Measurements from ENCODE around the gene SLC35A3. TPM values are rescaled to one million over a fixed set of nuclear protein-coding genes. Genes with fewer than 3 reads are reported as not detected.
A peak's percentile ranks its signal among the peaks of the same experiment; 100 is the strongest.

Gene SLC35A3
- total and polyA plus RNA-seq, 9 of the 15 experiments (the other 6 are each of a cell fraction or from before 2014, with no cell fraction given): 3.5 to 21.7 (median 13.2) TPM

- Histone ChIP-seq H3K79me2 (ENCODE audit: control insufficient read depth, insufficient read depth, low read length) (peaks cover 90% of the 10 kb centered on the region), H3K4me3 (peak overlapping the region; percentile 80), H2AFZ (ENCODE audit: low read depth, low read length) (peak overlapping the region; percentile 89), H3K9ac (ENCODE audit: insufficient read depth in 1 of 2, low read depth in 2 of 2, low read length in 2 of 2) (peak overlapping the region; percentile 94 to 99), H3K27me3 (ENCODE audit: control insufficient read depth in 2 of 2, insufficient read depth in 2 of 2, low read length in 2 of 2) (no peaks in the 10 kb centered on the region), H3K9me3 (replicated peaks; ENCODE audit: control insufficient read depth, insufficient read depth, low read depth, low read length) (0 out of 2 replicates have a peak, but pooled peaks cover 4% of the 10 kb centered on the region), H3K4me1 (replicated peaks in 1 of 2; ENCODE audit: control insufficient read depth in 2 of 2, insufficient read depth in 2 of 2, low read length in 2 of 2) (peaks cover 4 to 11% of the 10 kb centered on the region in 2 experiments; a peak in 4 of 5 replicates), H3K4me2 (ENCODE audit: insufficient read depth, low read length) (peak overlapping the region; percentile 95), H4K20me1 (replicated peaks; ENCODE audit: control insufficient read depth, insufficient read depth, low read length) (0 out of 2 replicates have a peak, but pooled peaks cover 4% of the 10 kb centered on the region), H3K36me3 (ENCODE audit: control insufficient read depth, insufficient read depth, low read length) (peaks cover 18% of the 10 kb centered on the region), H3K27ac (ENCODE audit: extremely low read depth, low read depth, low read length) (peak overlapping the region; percentile 98), H3K9me1 (ENCODE audit: control insufficient read depth, insufficient read depth, low read length) (no peaks in the 10 kb centered on the region)
- DNase-seq (ENCODE audit: extremely low read depth in 1 of 4, low spot score in 3 of 4): peak in 2 of 4 experiments; percentile 59 to 72
- peak; percentile 52 for FAIRE-seq
- POLR2A ChIA-PET: interaction anchor here (0.9 to 1.4 kb wide), 6 partner anchors 9 to 41 kb away, joined by 3 to 6 read pairs (median 3); no protein-coding TSS in a partner anchor
- peak; percentile 50 for ATAC-seq
- 3% methylated on average over 17 of the region's 37 CpGs for WGBS (ENCODE audit: insufficient coverage, low coverage, missing lambda C conversion rate)
- BruUV-seq (replicated peaks): no TSS peak
- intact Hi-C loops (cut with micrococcal nuclease) (loop anchor here (1.0 to 5.0 kb wide), 3 partner anchors 96 to 421 kb away; no protein-coding TSS in a partner anchor), in situ Hi-C loops (cut with MboI) (loop anchor here (5.0 kb wide), 1 partner anchor 226 kb away; no protein-coding TSS in a partner anchor)
- CTCF ChIA-PET (ENCODE audit: low intra/inter-chr PET ratio): no interaction called here
- peak; percentile 94 for TF ChIP-seq RBBP5 (IDR thresholded peaks at IDR 0.05; ENCODE audit: borderline replicate concordance, insufficient read depth, low read length, poor library complexity, severe bottlenecking)
- peak; percentile 30; the same call in 1 of the 2 replicates for TF ChIP-seq GATAD2B (IDR thresholded peaks at IDR 0.05; ENCODE audit: borderline replicate concordance)
- TF ChIP-seq MYC (IDR thresholded peaks at IDR 0.05; ENCODE audit: low read depth, low read length): peak; percentile 56; the same call in 1 of the 2 replicates
- no peak for TF ChIP-seq MYC (CRISPR knock-in tag; IDR thresholded peaks at IDR 0.05; ENCODE audit: borderline replicate concordance, low read depth)
- 0 out of 2 replicates have a peak, but pooled peaks have one; percentile 38 for TF ChIP-seq RB1 (IDR thresholded peaks at IDR 0.05; ENCODE audit: low read depth)
- no peak for TF ChIP-seq ZNF445 (CRISPR knock-in tag; IDR thresholded peaks at IDR 0.05; ENCODE audit: low read depth)
- no peak for TF ChIP-seq TAF1 (IDR thresholded peaks at IDR 0.05; ENCODE audit: control insufficient read depth, extremely low read depth, insufficient read depth, low read length, severe bottlenecking)
- TF ChIP-seq HLTF (IDR thresholded peaks at IDR 0.05): no peak
- peak; percentile 48 for TF ChIP-seq CXXC5 (CRISPR knock-in tag; IDR thresholded peaks at IDR 0.05)
- 0 out of 2 replicates have a peak, but pooled peaks have one; percentile 6 for TF ChIP-seq RBM14 (IDR thresholded peaks at IDR 0.05; ENCODE audit: borderline replicate concordance, insufficient read depth, low read depth, low read length)
- TF ChIP-seq COPS2 (conservative IDR thresholded peaks at IDR 0.05): no peak
- no peak for TF ChIP-seq THRAP3 (IDR thresholded peaks at IDR 0.05; ENCODE audit: borderline replicate concordance)
- peak; percentile 6 for TF ChIP-seq SAP30 (IDR thresholded peaks at IDR 0.05; ENCODE audit: borderline replicate concordance, insufficient read depth, low read depth, low read length, poor library complexity, severe bottlenecking)
- peak; percentile 55; the same call in 1 of the 2 replicates for TF ChIP-seq CAMTA2 (CRISPR knock-in tag; conservative IDR thresholded peaks at IDR 0.05)
- no peak for TF ChIP-seq EP300 (IDR thresholded peaks at IDR 0.05; ENCODE audit: low read length)
- TF ChIP-seq ZBTB7A (IDR thresholded peaks at IDR 0.05; ENCODE audit: borderline replicate concordance, control insufficient read depth, low read depth, low read length): no peak
- no peak for TF ChIP-seq ZNF24 (IDR thresholded peaks at IDR 0.05)
- TF ChIP-seq GMEB1 (CRISPR knock-in tag; IDR thresholded peaks at IDR 0.05): peak; percentile 38; the same call in 1 of the 2 replicates
- no peak for TF ChIP-seq GABPB2 (CRISPR knock-in tag; conservative IDR thresholded peaks at IDR 0.05)
These were observed 69.0 kb downstream of the SLC35A3 start for GRCh38 chr1:100038660-100039287.
